IgD-negative memory B cell (primary cell): ENCODE results near the gene TMEM161A. TPM values are rescaled to one million over a fixed set of nuclear protein-coding genes. Genes with fewer than 3 reads are reported as not detected.
A peak's percentile ranks its signal among the peaks of the same experiment; 100 is the strongest.
"Not testable (repeated sequence)": the region's sequence is repeated elsewhere in the genome, so short reads cannot be mapped to it uniquely, and the experiment has no call there.

Experiments used
- H3K27ac Mint-ChIP-seq, 3 donors: one replicate each; pipeline ENCODE4 v1.8.0; 2020 to 2022; ENCODE audit warnings: mild to moderate bottlenecking in 3 of 3, mixed read lengths in 3 of 3, moderate library complexity in 1 of 3
- H3K27me3 Mint-ChIP-seq: one replicate; pipeline ENCODE4 v1.8.0; 2021; ENCODE audit warnings: mixed read lengths
- H3K36me3 Mint-ChIP-seq: one replicate; pipeline ENCODE4 v1.8.0; 2020; ENCODE audit warnings: mild to moderate bottlenecking, mixed read lengths
- H3K4me1 Mint-ChIP-seq, 3 donors: one replicate each; pipeline ENCODE4 v1.8.0; 2020 to 2022; ENCODE audit warnings: mixed read lengths in 3 of 3, mild to moderate bottlenecking in 1 of 3
- H3K4me3 Mint-ChIP-seq, 4 donors: one replicate each; pipeline ENCODE4 v1.8.0; 2020 to 2022; ENCODE audit warnings: mild to moderate bottlenecking in 4 of 4, mixed read lengths in 4 of 4, moderate library complexity in 3 of 4
- H3K9me3 Mint-ChIP-seq, 3 donors: one replicate each; pipeline ENCODE4 v1.8.0; 2020 to 2021; ENCODE audit warnings: mixed read lengths in 3 of 3, mild to moderate bottlenecking in 1 of 3
- polyA plus RNA-seq: library from polyadenylated mRNA; unstranded; fragments of 300-500 nt; fragmentation: Illumina TruSeq; gene quantifications from one replicate; pipeline ENCODE4 v1.2.3, GENCODE V29; 2021

Gene TMEM161A
- 18.5 TPM for polyA plus RNA-seq

DNA sequence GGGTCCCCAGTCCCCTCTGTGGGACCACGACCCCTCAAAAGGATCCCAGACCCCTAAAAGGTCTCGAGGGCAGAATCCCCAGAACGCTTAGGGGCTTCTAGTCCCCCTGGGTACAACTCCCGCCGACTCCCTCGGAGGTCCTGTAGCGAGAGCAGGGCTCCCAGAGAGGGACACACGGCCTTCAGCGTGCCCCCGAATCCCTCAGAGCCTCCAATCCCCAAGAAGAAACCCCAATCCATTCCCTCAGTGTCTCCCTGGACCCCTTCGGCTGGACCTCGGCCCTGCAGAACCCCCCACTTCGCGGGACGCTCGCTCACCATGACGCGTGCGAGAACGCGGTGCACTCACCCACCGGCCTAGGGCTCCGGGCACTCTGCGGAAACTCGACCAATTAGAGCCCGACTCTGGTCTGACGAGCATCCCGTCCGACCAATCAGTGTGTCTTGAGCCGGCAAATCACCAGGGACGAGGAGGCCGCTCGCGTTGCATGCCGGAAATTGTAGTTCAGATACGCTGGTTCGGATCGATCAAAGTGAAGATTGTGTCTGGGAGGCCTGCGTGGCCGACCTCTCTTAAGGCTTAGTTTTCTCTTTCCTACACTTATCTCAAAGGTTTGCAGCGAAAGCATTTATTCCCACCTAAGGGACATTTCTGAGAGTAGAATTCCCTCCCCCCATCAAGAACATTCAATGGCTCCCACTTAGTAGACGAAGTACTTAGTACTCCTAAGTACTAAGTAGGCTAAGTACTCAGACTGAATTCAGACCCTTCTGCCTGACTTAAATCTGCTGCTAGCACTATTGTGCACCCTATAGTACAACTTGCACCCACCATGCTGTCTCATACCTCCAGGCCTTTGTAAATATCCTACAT is at the start of gene TMEM161A:
TMEM161A (minus strand) TSS at position 370 of the 873 bp plus-strand sequence; CDS start at position 320, 50 bp downstream.
- Mint-ChIP-seq H3K27ac (peak within 1 kb of the TSS; percentile 57 to 92 (median 85)), H3K4me3 (peak within 1 kb of the TSS; percentile 86 to 98 (median 95)), H3K27me3 (peaks cover 3% of the 10 kb centered on the region), H3K4me1 (peaks cover 5 to 22% (median 17%) of the 10 kb centered on the region in 3 donors), H3K9me3 (no peaks in the 10 kb centered on the region), H3K36me3 (no peaks in the 10 kb centered on the region)

DNA sequence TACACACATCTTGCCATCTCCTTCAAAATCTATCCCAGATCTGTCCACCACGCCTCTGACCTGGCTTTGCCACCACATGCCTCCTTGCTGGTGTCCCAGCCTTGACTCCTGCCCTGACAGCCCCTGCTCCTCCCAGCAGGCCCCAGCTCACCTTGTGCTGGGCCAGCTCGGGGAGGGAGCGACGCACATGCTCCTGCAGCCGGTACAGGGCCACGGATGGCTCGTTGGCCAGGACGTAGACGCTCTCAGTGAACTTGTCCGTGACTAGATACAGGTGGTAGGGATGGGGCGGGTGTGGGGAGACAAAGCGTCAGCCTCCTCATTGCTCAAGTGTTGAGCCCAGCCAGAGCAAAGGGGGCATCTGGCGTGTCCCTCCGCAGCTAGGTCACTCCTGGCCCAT is 48.5 kb upstream of the TMEM161A start:
- Mint-ChIP-seq H3K36me3 (peaks cover 4% of the 10 kb centered on the region), H3K4me3 (peak overlapping the region in 2 of 4 donors; percentile 64 to 76), H3K27ac (peak overlapping the region in 1 of 3 donors; percentile 5), H3K9me3 (peaks cover 0 to 3% (median 0%) of the 10 kb centered on the region in 3 donors), H3K4me1 (peaks cover 9 to 24% (median 15%) of the 10 kb centered on the region in 3 donors), H3K27me3 (no peaks in the 10 kb centered on the region)

GRCh38 chr19:19185853-19186740 is 47.8 kb upstream of the TMEM161A start:
- H3K4me3 Mint-ChIP-seq = peak overlapping the region in 3 of 4 donors; percentile 33 to 76 (median 64)
- H3K27ac Mint-ChIP-seq = peak overlapping the region in 2 of 3 donors; percentile 5 to 33
- H3K9me3 Mint-ChIP-seq = peaks cover 0 to 3% (median 0%) of the 10 kb centered on the region in 3 donors

DNA sequence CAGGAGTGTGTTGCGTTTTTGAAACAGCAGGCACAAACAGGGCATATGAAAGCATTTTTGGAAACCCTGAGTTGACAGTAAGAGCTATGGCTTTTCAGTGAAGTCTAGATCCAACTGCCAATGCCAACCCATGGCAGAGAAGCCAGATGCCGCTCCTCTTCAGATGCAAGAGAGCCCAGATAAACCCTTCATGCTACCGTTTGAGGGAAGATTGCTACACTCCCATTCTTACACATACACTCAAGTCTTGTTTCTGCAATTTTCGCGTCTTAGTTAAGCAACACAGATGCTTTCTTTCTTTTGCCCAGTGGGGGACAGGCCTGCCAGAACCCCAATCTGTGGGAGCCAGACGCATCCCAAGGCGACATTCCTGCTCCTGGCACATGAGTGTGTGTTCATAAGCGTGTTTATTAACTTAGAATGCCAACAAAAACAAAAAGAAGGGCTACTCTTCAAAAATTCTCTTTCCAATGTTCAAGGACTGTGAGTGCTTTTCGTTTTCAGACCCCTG is 43.3 kb upstream of the TMEM161A start:
- H3K4me3 Mint-ChIP-seq = no peak overlapping the region
- peaks cover 8% of the 10 kb centered on the region for H3K36me3 Mint-ChIP-seq
- H3K27ac Mint-ChIP-seq = no peak overlapping the region

More at GRCh38 chr19:19185853-19186740, 47.8 kb upstream of the TMEM161A start:
- Mint-ChIP-seq H3K4me1 (peaks cover 7 to 21% (median 11%) of the 10 kb centered on the region in 3 donors), H3K36me3 (peaks cover 4% of the 10 kb centered on the region), H3K27me3 (no peaks in the 10 kb centered on the region)

DNA sequence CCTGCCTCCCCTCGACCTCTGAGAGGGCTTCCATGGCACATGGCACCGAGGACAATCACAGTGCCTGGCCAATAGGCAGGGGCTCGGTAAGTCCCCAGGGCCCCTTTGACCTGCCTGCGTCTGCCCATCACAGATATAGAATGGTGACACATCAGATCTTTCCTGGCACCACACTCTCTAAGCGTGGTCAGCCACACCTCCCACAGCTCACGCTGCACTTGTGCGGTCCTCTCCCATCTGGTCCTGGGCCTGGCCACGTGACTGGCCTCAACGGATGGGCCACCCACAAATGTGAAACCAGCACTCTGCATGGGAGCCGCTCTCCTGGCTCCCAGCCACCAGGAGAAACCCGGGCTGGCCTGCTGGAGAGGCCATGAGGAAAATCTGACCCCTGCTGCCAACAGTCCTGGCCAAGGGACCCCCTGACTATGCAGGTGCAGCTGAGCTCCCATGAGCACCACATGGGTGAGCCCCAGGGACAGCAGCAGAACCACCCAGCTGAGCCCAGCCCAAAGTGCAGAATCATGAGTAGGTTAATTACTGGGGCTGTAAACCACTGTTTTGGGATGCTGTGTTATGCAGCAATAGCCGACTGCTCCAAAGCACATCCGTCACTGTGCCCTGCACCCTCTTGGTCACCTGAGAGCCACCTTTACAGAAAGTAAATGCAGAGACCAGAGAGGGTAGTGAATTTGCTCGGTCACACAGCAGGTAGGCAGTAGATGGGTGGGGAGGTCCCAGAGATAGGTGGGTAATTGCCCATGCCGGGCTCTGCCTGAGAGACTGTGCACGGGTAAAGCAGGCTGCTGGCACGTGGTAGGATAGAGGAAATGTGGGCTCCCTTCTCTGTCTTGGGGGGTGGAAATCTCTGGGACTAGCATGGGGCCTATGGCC is 41.5 kb upstream of the TMEM161A start:
- Mint-ChIP-seq H3K9me3 (no peaks in the 10 kb centered on the region), H3K36me3 (peaks cover 4% of the 10 kb centered on the region), H3K4me3 (no peak overlapping the region), H3K4me1 (peaks cover 4 to 5% (median 4%) of the 10 kb centered on the region in 3 donors), H3K27me3 (no peaks in the 10 kb centered on the region), H3K27ac (no peak overlapping the region)

More for the DNA sequence above, 43.3 kb upstream of the TMEM161A start:
- Mint-ChIP-seq H3K4me1 (peaks cover 5 to 8% (median 6%) of the 10 kb centered on the region in 3 donors), H3K27me3 (no peaks in the 10 kb centered on the region), H3K9me3 (no peaks in the 10 kb centered on the region)

GRCh38 chr19:19176950-19177349 is 38.7 kb upstream of the TMEM161A start:
- Mint-ChIP-seq H3K4me3 (no peak overlapping the region), H3K4me1 (peaks cover 2 to 5% (median 4%) of the 10 kb centered on the region in 3 donors), H3K27ac (peak overlapping the region in 2 of 3 donors; percentile 53 to 82), H3K27me3 (no peaks in the 10 kb centered on the region), H3K9me3 (no peaks in the 10 kb centered on the region), H3K36me3 (peaks cover 4% of the 10 kb centered on the region)

- H3K4me3 Mint-ChIP-seq, H3K36me3 Mint-ChIP-seq, H3K9me3 Mint-ChIP-seq, H3K27ac Mint-ChIP-seq: not testable (repeated sequence)
- Mint-ChIP-seq H3K27me3 (peaks cover 15% of the 10 kb centered on the region), H3K4me1 (peaks cover 15 to 21% (median 19%) of the 10 kb centered on the region in 3 donors)
These were observed 35.0 kb upstream of the TMEM161A start for GRCh38 chr19:19173243-19173642.

DNA sequence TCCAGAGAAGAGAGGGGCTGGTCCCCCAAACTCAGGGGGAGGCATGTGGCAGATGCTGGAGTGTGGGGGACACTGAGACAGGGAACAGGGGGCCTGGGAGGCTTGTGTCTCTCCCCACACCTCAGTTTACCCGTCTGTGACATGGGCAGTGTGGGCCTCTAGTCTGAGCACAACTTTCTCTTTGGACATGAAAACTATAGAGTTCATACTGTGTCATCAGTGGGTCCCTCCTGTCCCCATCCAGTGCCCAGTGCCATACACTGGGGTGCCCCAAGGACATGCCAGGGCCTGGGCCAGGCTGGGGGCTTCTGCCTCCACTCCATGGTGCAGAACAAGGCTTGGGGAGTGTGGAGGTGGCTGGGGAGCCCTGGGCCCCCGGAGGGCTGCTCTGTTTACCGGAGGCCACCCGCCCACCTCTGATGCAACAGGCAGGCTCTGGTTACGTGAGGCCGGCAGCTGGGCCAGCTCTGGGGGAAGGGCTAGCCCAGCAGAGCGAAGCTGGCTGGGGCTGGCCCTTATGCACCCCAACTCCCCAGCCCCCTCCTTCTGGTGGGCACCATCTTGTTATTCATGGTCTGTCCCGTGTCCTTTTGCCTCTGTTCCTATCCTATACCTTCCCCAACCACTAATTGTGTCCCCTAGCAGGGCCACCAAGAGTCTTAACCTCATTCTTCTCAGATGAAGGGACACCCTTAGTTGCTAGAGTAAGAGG is 33.7 kb upstream of the TMEM161A start:
- Mint-ChIP-seq H3K4me1 (peaks cover 18 to 22% (median 21%) of the 10 kb centered on the region in 3 donors), H3K9me3 (no peaks in the 10 kb centered on the region), H3K27ac (no peak overlapping the region), H3K4me3 (no peak overlapping the region), H3K36me3 (no peaks in the 10 kb centered on the region), H3K27me3 (peaks cover 15% of the 10 kb centered on the region)

DNA sequence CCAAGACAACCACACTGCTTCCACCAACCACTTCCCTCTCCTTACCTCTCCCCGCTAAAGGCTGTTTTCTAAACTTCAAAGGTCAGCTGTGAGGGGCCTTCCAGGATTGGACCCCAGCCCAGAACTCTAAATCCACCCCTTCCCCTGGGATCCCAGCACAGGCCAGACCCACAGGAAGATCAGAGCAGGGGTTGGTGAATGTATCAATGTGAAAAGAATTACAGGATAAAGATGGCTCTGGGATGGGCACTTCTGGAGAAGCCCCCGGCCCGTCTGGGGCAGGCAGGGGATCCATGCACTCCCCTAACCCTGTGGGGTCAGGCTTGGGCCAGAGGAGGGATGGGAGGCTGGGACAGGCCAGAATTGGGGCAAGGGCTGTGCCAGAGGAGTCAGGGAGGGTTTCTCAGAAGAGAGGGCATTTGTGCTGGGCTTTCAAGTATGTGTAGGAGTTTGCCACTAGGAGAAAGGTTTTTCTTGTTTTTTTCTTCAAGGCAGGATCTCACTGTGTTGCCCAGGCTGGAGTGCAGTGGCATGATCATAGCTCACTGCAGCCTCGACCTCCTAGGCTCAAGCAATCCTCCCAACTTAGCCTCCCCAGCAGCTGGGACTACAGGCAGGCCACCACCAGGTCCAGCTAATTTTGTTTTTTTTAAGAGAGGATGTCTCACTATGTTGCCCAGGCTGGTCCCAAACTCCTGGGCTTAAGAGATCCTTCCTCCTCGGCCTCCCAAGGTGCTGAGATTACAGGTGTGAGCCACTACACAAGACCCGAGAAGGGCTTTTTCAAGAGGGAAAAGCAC is 32.8 kb upstream of the TMEM161A start:
- peak overlapping the region in 1 of 3 donors; percentile 84 for H3K27ac Mint-ChIP-seq
- peaks cover 18 to 22% (median 21%) of the 10 kb centered on the region in 3 donors for H3K4me1 Mint-ChIP-seq

GRCh38 chr19:19170053-19170872 is 32.0 kb upstream of the TMEM161A start, which contains the start of gene MEF2B:
Gene MEF2B, minus strand, starts transcription at chr19:19170263. Its CDS starts 19,528 bp downstream, at chr19:19150735.
- Mint-ChIP-seq H3K9me3 (no peaks in the 10 kb centered on the region), H3K4me1 (peaks cover 18 to 22% (median 21%) of the 10 kb centered on the region in 3 donors), H3K27me3 (peaks cover 15% of the 10 kb centered on the region), H3K4me3 (peak within 1 kb of the TSS; percentile 60 to 95 (median 72)), H3K36me3 (no peaks in the 10 kb centered on the region), H3K27ac (peak within 1 kb of the TSS in 2 of 3 donors; percentile 75 to 84)

More for the DNA sequence above, 32.8 kb upstream of the TMEM161A start:
- peak overlapping the region in 2 of 4 donors; percentile 60 to 91 for H3K4me3 Mint-ChIP-seq
- H3K27me3 Mint-ChIP-seq = peaks cover 15% of the 10 kb centered on the region
- H3K36me3 Mint-ChIP-seq = no peaks in the 10 kb centered on the region
- H3K9me3 Mint-ChIP-seq = no peaks in the 10 kb centered on the region

GRCh38 chr19:19169236-19170052 is 31.2 kb upstream of the TMEM161A start:
- Mint-ChIP-seq H3K4me1 (peaks cover 16 to 17% (median 16%) of the 10 kb centered on the region in 3 donors), H3K27ac (peak overlapping the region in 2 of 3 donors; percentile 67 to 75), H3K36me3 (no peaks in the 10 kb centered on the region), H3K27me3 (peaks cover 15% of the 10 kb centered on the region), H3K9me3 (no peaks in the 10 kb centered on the region), H3K4me3 (peak overlapping the region; percentile 14 to 95 (median 72))
